Fibroblast of peridontal ligament (primary cell): ENCODE data around the gene PRKAG1.

ENCODE experiments used
- DNase-seq: peaks from one replicate; pipeline ENCODE4 v3.0.0-alpha.2; 2010; ENCODE audit errors: extremely low read depth

Gene PRKAG1

GRCh38 chr12:49049566-49050224 is 31.1 kb upstream of the PRKAG1 start:
- peak; percentile 27 for DNase-seq

- no peak for DNase-seq
Measured at GRCh38 chr12:49048953-49049352, 30.4 kb upstream of the PRKAG1 start.

GRCh38 chr12:49046129-49046895 is 27.7 kb upstream of the PRKAG1 start:
- DNase-seq: no peak

GRCh38 chr12:49044660-49045059 is 26.1 kb upstream of the PRKAG1 start:
- no peak for DNase-seq

- peak; percentile 44 for DNase-seq
Measured at GRCh38 chr12:49043856-49044258, 25.3 kb upstream of the PRKAG1 start.

GRCh38 chr12:49043241-49043640 is 24.7 kb upstream of the PRKAG1 start:
- no peak for DNase-seq

GRCh38 chr12:49041881-49042484 is 23.4 kb upstream of the PRKAG1 start:
- no peak for DNase-seq

- no peak for DNase-seq
Measured at GRCh38 chr12:49041036-49041880, 22.7 kb upstream of the PRKAG1 start.

GRCh38 chr12:49040364-49040855 is 21.8 kb upstream of the PRKAG1 start:
- DNase-seq: no peak

- DNase-seq: no peak
Measured at GRCh38 chr12:49039421-49040363, 21.1 kb upstream of the PRKAG1 start.

GRCh38 chr12:49038291-49038955 is 19.8 kb upstream of the PRKAG1 start:
- no peak for DNase-seq

GRCh38 chr12:49037947-49038237 is 19.3 kb upstream of the PRKAG1 start:
- DNase-seq: no peak

GRCh38 chr12:49037111-49037946 is 18.8 kb upstream of the PRKAG1 start:
- DNase-seq: no peak

- DNase-seq: no peak
Measured at GRCh38 chr12:49036029-49036428, 17.5 kb upstream of the PRKAG1 start.

GRCh38 chr12:49034286-49034622 is 15.7 kb upstream of the PRKAG1 start:
- DNase-seq: no peak

GRCh38 chr12:49033611-49034285 is 15.2 kb upstream of the PRKAG1 start:
- DNase-seq: no peak

- DNase-seq: no peak
Measured at GRCh38 chr12:49032679-49033447, 14.3 kb upstream of the PRKAG1 start.

- DNase-seq: no peak
Measured at GRCh38 chr12:49032276-49032675, 13.7 kb upstream of the PRKAG1 start.
